Body of pancreas (tissue), 4 donors: Measurements from ENCODE around the gene IVNS1ABP.

ENCODE experiments used
- POLR2A ChIP-seq, 3 donors: fragments of 450-650 bp; IDR thresholded peaks; one replicate each; pipeline ENCODE4 v1.6.1; 2016; ENCODE audit warnings: antibody characterized with exemption in 3 of 3, mild to moderate bottlenecking in 2 of 3
- TF ChIP-seq, protein P1 (sequence below), 7 experiments: fragments of 450-650 bp in 4 of 7; fragments of 200-600 bp in 3 of 7; sonication (generic) in 3 of 7; IDR thresholded peaks; one replicate each; pipeline ENCODE4 v1.5.1; 2016 to 2019; ENCODE audit warnings: antibody characterized with exemption in 7 of 7

DNA sequence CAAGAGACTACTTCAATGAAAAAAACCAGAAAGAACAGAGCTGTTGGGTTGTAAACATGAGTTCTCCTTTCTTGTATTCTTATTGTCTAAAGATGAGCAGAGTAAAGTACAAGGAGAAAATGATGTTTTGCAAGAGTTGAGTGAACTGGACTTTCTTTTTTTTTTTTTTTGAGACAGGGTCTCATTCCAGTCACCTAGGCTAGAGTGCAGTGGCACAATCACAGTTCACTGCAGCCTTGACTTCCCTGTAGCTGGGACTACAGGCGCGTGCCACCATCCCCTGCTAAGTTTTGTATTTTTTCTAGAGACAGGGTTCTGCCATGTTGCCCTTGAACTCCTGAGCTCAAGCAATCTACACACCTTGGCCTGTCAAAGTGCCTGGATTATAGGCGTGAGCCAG is 7.1 kb upstream of the IVNS1ABP start:
- TF ChIP-seq, protein P1, sequence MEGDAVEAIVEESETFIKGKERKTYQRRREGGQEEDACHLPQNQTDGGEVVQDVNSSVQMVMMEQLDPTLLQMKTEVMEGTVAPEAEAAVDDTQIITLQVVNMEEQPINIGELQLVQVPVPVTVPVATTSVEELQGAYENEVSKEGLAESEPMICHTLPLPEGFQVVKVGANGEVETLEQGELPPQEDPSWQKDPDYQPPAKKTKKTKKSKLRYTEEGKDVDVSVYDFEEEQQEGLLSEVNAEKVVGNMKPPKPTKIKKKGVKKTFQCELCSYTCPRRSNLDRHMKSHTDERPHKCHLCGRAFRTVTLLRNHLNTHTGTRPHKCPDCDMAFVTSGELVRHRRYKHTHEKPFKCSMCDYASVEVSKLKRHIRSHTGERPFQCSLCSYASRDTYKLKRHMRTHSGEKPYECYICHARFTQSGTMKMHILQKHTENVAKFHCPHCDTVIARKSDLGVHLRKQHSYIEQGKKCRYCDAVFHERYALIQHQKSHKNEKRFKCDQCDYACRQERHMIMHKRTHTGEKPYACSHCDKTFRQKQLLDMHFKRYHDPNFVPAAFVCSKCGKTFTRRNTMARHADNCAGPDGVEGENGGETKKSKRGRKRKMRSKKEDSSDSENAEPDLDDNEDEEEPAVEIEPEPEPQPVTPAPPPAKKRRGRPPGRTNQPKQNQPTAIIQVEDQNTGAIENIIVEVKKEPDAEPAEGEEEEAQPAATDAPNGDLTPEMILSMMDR (IDR thresholded peaks at IDR 0.05): no peak
- TF ChIP-seq POLR2A (IDR thresholded peaks at IDR 0.05): no peak
